Kidney epithelial cell (primary cell): ENCODE results near the gene TUBGCP2. TPM values are rescaled to one million over a fixed set of nuclear protein-coding genes. Genes with fewer than 3 reads are reported as not detected.

Experiments used
- DNase-seq: peaks from one replicate; pipeline ENCODE4 v3.0.0-alpha.2; 2010; ENCODE audit warnings: low read depth
- H3K27me3 ChIP-seq: 2 replicates; pipeline ENCODE4 v1.6.0; 2011; ENCODE audit warnings: low read length; ENCODE audit not compliant: control insufficient read depth, insufficient read depth
- H3K36me3 ChIP-seq: 2 replicates; pipeline ENCODE4 v1.5.1; 2011; ENCODE audit warnings: low read length; ENCODE audit not compliant: control insufficient read depth, insufficient read depth
- H3K4me3 ChIP-seq: 2 replicates; pipeline ENCODE4 v1.5.1; 2011; ENCODE audit warnings: low read depth, mild to moderate bottlenecking, control low read depth, low read length
- total RNA-seq: library from RNA; depleted of rRNA; stranded (reverse); fragments of >200 nt; gene quantifications from 2 replicates; pipeline ENCODE4 v1.2.3, GENCODE V29; 2015
- TF ChIP-seq, protein P1 (sequence below): IDR thresholded peaks from 2 replicates; pipeline ENCODE4 v1.5.1; 2011; ENCODE audit warnings: mild to moderate bottlenecking, moderate library complexity, low read length, control low read depth, inconsistent platforms; ENCODE audit not compliant: insufficient read depth, poor library complexity, severe bottlenecking

Gene TUBGCP2, protein sequence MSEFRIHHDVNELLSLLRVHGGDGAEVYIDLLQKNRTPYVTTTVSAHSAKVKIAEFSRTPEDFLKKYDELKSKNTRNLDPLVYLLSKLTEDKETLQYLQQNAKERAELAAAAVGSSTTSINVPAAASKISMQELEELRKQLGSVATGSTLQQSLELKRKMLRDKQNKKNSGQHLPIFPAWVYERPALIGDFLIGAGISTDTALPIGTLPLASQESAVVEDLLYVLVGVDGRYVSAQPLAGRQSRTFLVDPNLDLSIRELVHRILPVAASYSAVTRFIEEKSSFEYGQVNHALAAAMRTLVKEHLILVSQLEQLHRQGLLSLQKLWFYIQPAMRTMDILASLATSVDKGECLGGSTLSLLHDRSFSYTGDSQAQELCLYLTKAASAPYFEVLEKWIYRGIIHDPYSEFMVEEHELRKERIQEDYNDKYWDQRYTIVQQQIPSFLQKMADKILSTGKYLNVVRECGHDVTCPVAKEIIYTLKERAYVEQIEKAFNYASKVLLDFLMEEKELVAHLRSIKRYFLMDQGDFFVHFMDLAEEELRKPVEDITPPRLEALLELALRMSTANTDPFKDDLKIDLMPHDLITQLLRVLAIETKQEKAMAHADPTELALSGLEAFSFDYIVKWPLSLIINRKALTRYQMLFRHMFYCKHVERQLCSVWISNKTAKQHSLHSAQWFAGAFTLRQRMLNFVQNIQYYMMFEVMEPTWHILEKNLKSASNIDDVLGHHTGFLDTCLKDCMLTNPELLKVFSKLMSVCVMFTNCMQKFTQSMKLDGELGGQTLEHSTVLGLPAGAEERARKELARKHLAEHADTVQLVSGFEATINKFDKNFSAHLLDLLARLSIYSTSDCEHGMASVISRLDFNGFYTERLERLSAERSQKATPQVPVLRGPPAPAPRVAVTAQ
- total RNA-seq: 55.6 and 65.5 TPM in 2 replicates

DNA sequence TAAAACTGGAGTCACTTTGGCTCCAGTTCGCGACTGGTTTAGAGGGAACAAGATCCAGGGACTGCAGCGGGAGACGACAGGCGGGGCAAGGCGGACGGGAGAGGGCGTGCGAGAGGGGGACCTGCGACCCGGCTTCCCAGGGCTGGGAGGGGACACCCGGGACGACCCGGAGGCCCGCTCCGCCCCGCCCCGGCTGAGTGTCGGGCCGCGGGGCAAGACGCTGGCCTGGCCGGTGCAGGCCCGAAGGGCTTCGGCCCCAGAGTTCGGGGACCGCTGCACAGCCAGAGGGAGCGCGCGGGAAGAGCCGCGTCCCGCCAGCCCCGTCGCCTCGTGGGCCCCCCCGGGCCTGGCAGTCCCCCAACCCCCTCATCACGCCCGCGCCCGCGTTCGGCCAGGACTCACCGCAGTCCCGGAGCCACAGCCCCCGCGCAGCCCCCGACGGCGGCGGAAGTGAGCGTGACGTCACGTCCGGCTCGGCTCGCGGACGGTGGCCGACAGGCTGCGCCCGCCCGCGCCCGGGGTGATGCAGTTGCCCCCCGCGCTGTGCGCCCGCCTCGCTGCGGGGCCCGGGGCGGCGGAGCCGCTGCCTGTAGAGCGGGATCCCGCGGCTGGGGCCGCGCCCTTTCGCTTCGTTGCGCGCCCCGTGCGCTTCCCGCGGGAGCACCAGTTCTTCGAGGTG, at the start of gene TUBGCP2, which contains the start of gene ZNF511:
Gene TUBGCP2, minus strand, starts transcription at position 452 of the 679 bp plus-strand sequence. CDS start 5,931 bp downstream, outside the sequence.
Gene ZNF511, plus strand, starts transcription at position 494 of the 679 bp plus-strand sequence. Its CDS starts 30 bp downstream, at position 524.
- DNase-seq: no peak
- TF ChIP-seq, protein P1, sequence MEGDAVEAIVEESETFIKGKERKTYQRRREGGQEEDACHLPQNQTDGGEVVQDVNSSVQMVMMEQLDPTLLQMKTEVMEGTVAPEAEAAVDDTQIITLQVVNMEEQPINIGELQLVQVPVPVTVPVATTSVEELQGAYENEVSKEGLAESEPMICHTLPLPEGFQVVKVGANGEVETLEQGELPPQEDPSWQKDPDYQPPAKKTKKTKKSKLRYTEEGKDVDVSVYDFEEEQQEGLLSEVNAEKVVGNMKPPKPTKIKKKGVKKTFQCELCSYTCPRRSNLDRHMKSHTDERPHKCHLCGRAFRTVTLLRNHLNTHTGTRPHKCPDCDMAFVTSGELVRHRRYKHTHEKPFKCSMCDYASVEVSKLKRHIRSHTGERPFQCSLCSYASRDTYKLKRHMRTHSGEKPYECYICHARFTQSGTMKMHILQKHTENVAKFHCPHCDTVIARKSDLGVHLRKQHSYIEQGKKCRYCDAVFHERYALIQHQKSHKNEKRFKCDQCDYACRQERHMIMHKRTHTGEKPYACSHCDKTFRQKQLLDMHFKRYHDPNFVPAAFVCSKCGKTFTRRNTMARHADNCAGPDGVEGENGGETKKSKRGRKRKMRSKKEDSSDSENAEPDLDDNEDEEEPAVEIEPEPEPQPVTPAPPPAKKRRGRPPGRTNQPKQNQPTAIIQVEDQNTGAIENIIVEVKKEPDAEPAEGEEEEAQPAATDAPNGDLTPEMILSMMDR: peak; percentile 6
- no peaks in the 10 kb centered on the region for H3K27me3 ChIP-seq
- peak within 1 kb of the TSS; percentile 78 for H3K4me3 ChIP-seq
- no peaks in the 10 kb centered on the region for H3K36me3 ChIP-seq

- Histone ChIP-seq H3K4me3 (peak within 1 kb of the TSS; percentile 62), H3K36me3 (no peaks in the 10 kb centered on the region), H3K27me3 (no peaks in the 10 kb centered on the region)
- TF ChIP-seq, protein P1: no peak
- no peak for DNase-seq
Observed at GRCh38 chr10:133357285-133358161, 48.9 kb upstream of the TUBGCP2 start, which contains the start of gene FUOM. TSS of gene FUOM (minus strand) at chr10:133358019. CDS start at chr10:133358007, 12 bp downstream.

- Histone ChIP-seq H3K27me3 (no peaks in the 10 kb centered on the region), H3K36me3 (no peaks in the 10 kb centered on the region), H3K4me3 (peak overlapping the region; percentile 62)
- TF ChIP-seq, protein P1: no peak
- no peak for DNase-seq
Observed at GRCh38 chr10:133356549-133357284, 48.0 kb upstream of the TUBGCP2 start.

- Histone ChIP-seq H3K4me3 (no peak overlapping the region), H3K36me3 (no peaks in the 10 kb centered on the region), H3K27me3 (peaks cover under 1% of the 10 kb centered on the region)
- DNase-seq: no peak
- TF ChIP-seq, protein P1: no peak
Observed at GRCh38 chr10:133355991-133356390, 47.3 kb upstream of the TUBGCP2 start.
